Stimulated activated CD8-positive, alpha-beta memory T cell treated with anti-CD3 and anti-CD28 coated beads, Interleukin-15, amount 100 ng/mL, for 1 hour (primary cell): ENCODE data around the gene SKP1.

Experiments
- DNase-seq: peaks from one replicate; pipeline ENCODE4 v3.0.0-alpha.2; 2020; ENCODE audit warnings: low read depth

Gene SKP1

GRCh38 chr5:134130239-134130945, 46.4 kb downstream of the SKP1 start:
- DNase-seq: no peak

GRCh38 chr5:134129411-134130238, 47.1 kb downstream of the SKP1 start:
- no peak for DNase-seq

- DNase-seq: no peak
Measured at GRCh38 chr5:134128648-134128995, 48.1 kb downstream of the SKP1 start.

- DNase-seq: no peak
Measured at GRCh38 chr5:134127988-134128647, 48.6 kb downstream of the SKP1 start.

GRCh38 chr5:134127376-134127861, 49.3 kb downstream of the SKP1 start:
- no peak for DNase-seq

GRCh38 chr5:134125039-134126015, 51.4 kb downstream of the SKP1 start:
- DNase-seq: no peak

GRCh38 chr5:134124289-134125038, 52.3 kb downstream of the SKP1 start:
- DNase-seq: no peak

GRCh38 chr5:134123360-134123759, 53.4 kb downstream of the SKP1 start:
- no peak for DNase-seq

- no peak for DNase-seq
Measured at GRCh38 chr5:134122530-134122929, 54.2 kb downstream of the SKP1 start.

GRCh38 chr5:134120386-134121138, 56.2 kb downstream of the SKP1 start:
- no peak for DNase-seq

- DNase-seq: no peak
Measured at GRCh38 chr5:134119720-134120119, 57.0 kb downstream of the SKP1 start.

GRCh38 chr5:134118212-134118835, 58.4 kb downstream of the SKP1 start:
- DNase-seq: no peak

GRCh38 chr5:134116789-134117761, 59.7 kb downstream of the SKP1 start:
- DNase-seq: no peak

- no peak for DNase-seq
Measured at GRCh38 chr5:134116286-134116685, 60.5 kb downstream of the SKP1 start.

GRCh38 chr5:134115806-134116175, 61.0 kb downstream of the SKP1 start:
- DNase-seq: no peak

GRCh38 chr5:134114886-134115805, 61.6 kb downstream of the SKP1 start:
- no peak for DNase-seq
